Measurements from ENCODE around the gene GNAQ. TPM values are rescaled to one million over a fixed set of nuclear protein-coding genes. Genes with fewer than 3 reads are reported as not detected.

The GNAQ gene
- total and polyA plus RNA-seq, 2 of the 13 experiments (the other 11 are each of a cell fraction or from before 2014, with no cell fraction given), result 16.5 to 17.7 TPM

GRCh38 chr9:77839459-77840140 lies 192.0 kb downstream of the GNAQ start (continued):
- TF ChIP-seq ARID5B (CRISPR knock-in tag; IDR thresholded peaks at IDR 0.05), result peak; percentile 35; the same call in 1 of the 2 replicates
- no peak for TF ChIP-seq TRAFD1 (CRISPR knock-in tag; IDR thresholded peaks at IDR 0.05; ENCODE audit: borderline replicate concordance)
- TF ChIP-seq PLRG1 (conservative IDR thresholded peaks at IDR 0.05), result no peak
- peak; percentile 62; the same call in 1 of the 2 replicates for TF ChIP-seq HMG20A (CRISPR knock-in tag; IDR thresholded peaks at IDR 0.05; ENCODE audit: borderline replicate concordance)
- TF ChIP-seq TEF (CRISPR knock-in tag; IDR thresholded peaks at IDR 0.05), result no peak
- TF ChIP-seq NFAT5 (CRISPR knock-in tag; IDR thresholded peaks at IDR 0.05), result no peak
- TF ChIP-seq ARNT (IDR thresholded peaks at IDR 0.05), result no peak

Data from HepG2 (cell line).